OCI-LY7 (cell line): ENCODE results near the gene GDI1. TPM values are rescaled to one million over a fixed set of nuclear protein-coding genes. Genes with fewer than 3 reads are reported as not detected.

ENCODE experiments used
- BruUV-seq: library from RNA; stranded (reverse); fragments of 400-500 nt; replicated peaks from 2 replicates; lab custom pipeline; 2021; lab: Mats Ljungman, UMichigan
- CTCF ChIA-PET: fragments of 300-600 bp; sonication (Branson Sonifier 250); formaldehyde crosslinking; loops from one replicate; lab custom pipeline; 2022; ENCODE audit warnings: antibody characterized with exemption; ENCODE audit not compliant: unreplicated experiment; lab: Charles Lee
- POLR2A ChIA-PET: fragments of 300-600 bp; sonication (Branson Sonifier 250); formaldehyde crosslinking; loops from one replicate; lab custom pipeline; 2022; ENCODE audit warnings: antibody characterized with exemption; lab: Charles Lee
- DNase-seq: peaks from one replicate; pipeline ENCODE4 v3.0.0-alpha.2; 2015; ENCODE audit warnings: low spot score
- H2AFZ ChIP-seq: fragments of 200-600 bp; sonication (generic), shearing (Covaris generic); 2 replicates; pipeline ENCODE4 v1.6.1; 2014; ENCODE audit warnings: mild to moderate bottlenecking, antibody characterized with exemption, low read length, moderate library complexity
- H3K27ac ChIP-seq: fragments of 200-600 bp; sonication (generic); 2 replicates; pipeline ENCODE4 v1.5.1; 2014; ENCODE audit warnings: mixed run types, low read depth, mild to moderate bottlenecking, moderate library complexity, low read length, inconsistent platforms; ENCODE audit not compliant: poor library complexity, severe bottlenecking
- H3K36me3 ChIP-seq: fragments of 200-600 bp; sonication (generic); 2 replicates; pipeline ENCODE4 v1.6.1; 2014; ENCODE audit warnings: mild to moderate bottlenecking, antibody characterized with exemption, low read length, moderate library complexity, mixed read lengths; ENCODE audit not compliant: insufficient read depth
- H3K4me1 ChIP-seq: fragments of 200-600 bp; sonication (generic); 2 replicates; pipeline ENCODE4 v1.5.1; 2014; ENCODE audit warnings: mild to moderate bottlenecking, low read length; ENCODE audit not compliant: insufficient read depth, poor library complexity, severe bottlenecking
- H3K4me2 ChIP-seq: fragments of 200-600 bp; sonication (generic); 2 replicates; pipeline ENCODE4 v1.6.1; 2014; ENCODE audit warnings: mild to moderate bottlenecking, low read length
- H3K4me3 ChIP-seq: fragments of 200-600 bp; sonication (generic); 2 replicates; pipeline ENCODE4 v1.5.1; 2014; ENCODE audit warnings: mild to moderate bottlenecking, low read depth, low read length; ENCODE audit not compliant: poor library complexity, severe bottlenecking
- H3K79me2 ChIP-seq: fragments of 200-600 bp; sonication (generic); 2 replicates; pipeline ENCODE4 v1.6.1; 2016; ENCODE audit warnings: low read depth, mild to moderate bottlenecking, low read length, moderate library complexity, mixed read lengths; ENCODE audit not compliant: insufficient read depth
- H3K9me2 ChIP-seq: fragments of 200-600 bp; sonication (generic); 2 replicates; pipeline ENCODE4 v1.6.1; 2016; ENCODE audit warnings: mild to moderate bottlenecking, low read length, mixed read lengths; ENCODE audit not compliant: insufficient read depth
- H3K9me3 ChIP-seq: fragments of 200-600 bp; sonication (generic); 2 replicates; pipeline ENCODE4 v1.6.1; 2014; ENCODE audit warnings: mild to moderate bottlenecking, mixed run types, low read length, mixed read lengths
- H4K20me1 ChIP-seq: fragments of 200-600 bp; sonication (generic); 2 replicates; pipeline ENCODE4 v1.6.1; 2014; ENCODE audit warnings: mild to moderate bottlenecking, antibody characterized with exemption, low read length, moderate library complexity, mixed read lengths; ENCODE audit not compliant: insufficient read depth
- CTCF ChIP-seq: fragments of 200-600 bp; sonication (generic); conservative IDR thresholded peaks from 2 replicates; pipeline ENCODE4 v1.5.1; 2014; ENCODE audit warnings: mild to moderate bottlenecking, antibody characterized with exemption, low read length, moderate library complexity, mixed read lengths
- EZH2phosphoT487 ChIP-seq: fragments of 200-600 bp; sonication (generic); IDR thresholded peaks from 2 replicates; pipeline ENCODE4 v1.6.1; 2018; ENCODE audit warnings: low read depth, borderline replicate concordance, mild to moderate bottlenecking, mixed run types, antibody characterized with exemption, low read length, moderate library complexity, mixed read lengths
- intact Hi-C: fragments of 100-400 bp; cut with micrococcal nuclease; formaldehyde crosslinking; loops from one replicate; pipeline ENCODE4 v1.10.0; 2022; ENCODE audit not compliant: unreplicated experiment
- total RNA-seq, 2 experiments: library from RNA; depleted of rRNA in 1 of 2; stranded (reverse); fragments of >200 nt in 1 of 2; shearing (Covaris generic) in 1 of 2; gene quantifications; 2 replicates each; pipeline ENCODE4 v1.2.3, GENCODE V29; 2014 to 2022

The GDI1 gene
- total RNA-seq, 2 experiments from 2014 or later = 76.6 to 103 TPM

- intact Hi-C loops = no loop called here
- POLR2A ChIA-PET = no interaction called here
Observed at GRCh38 chrX:154417157-154417556, 19.8 kb upstream of the GDI1 start.

GRCh38 chrX:154419189-154419588 is 17.8 kb upstream of the GDI1 start:
- Histone ChIP-seq H2AFZ (no peak overlapping the region), H3K4me2 (no peak overlapping the region), H3K9me3 (no peaks in the 10 kb centered on the region), H3K4me1 (no peaks in the 10 kb centered on the region), H3K27ac (no peak overlapping the region), H3K9me2 (no peaks in the 10 kb centered on the region), H3K4me3 (no peak overlapping the region), H3K79me2 (no peaks in the 10 kb centered on the region), H3K36me3 (peaks cover 5% of the 10 kb centered on the region), H4K20me1 (no peaks in the 10 kb centered on the region)
- ChIA-PET CTCF (no interaction called here), POLR2A (no interaction called here)
- no peak for DNase-seq
- TF ChIP-seq CTCF (no peak), EZH2phosphoT487 (no peak)
- intact Hi-C loops = no loop called here
- BruUV-seq = no TSS peak

More at GRCh38 chrX:154417157-154417556, 19.8 kb upstream of the GDI1 start:
- H3K9me2 ChIP-seq = no peaks in the 10 kb centered on the region
- no peaks in the 10 kb centered on the region for H4K20me1 ChIP-seq
- DNase-seq = no peak
- H3K4me2 ChIP-seq = no peak overlapping the region
- peaks cover 10% of the 10 kb centered on the region for H3K4me1 ChIP-seq
- no peak overlapping the region for H3K4me3 ChIP-seq
- H3K79me2 ChIP-seq = no peaks in the 10 kb centered on the region
- TF ChIP-seq CTCF = no peak
- no peak for TF ChIP-seq EZH2phosphoT487
- CTCF ChIA-PET = no interaction called here
- H3K27ac ChIP-seq = no peak overlapping the region
- peaks cover 14% of the 10 kb centered on the region for H3K36me3 ChIP-seq
- H2AFZ ChIP-seq = no peak overlapping the region
- no peaks in the 10 kb centered on the region for H3K9me3 ChIP-seq
- no TSS peak for BruUV-seq

- no peak for DNase-seq
- H3K4me2 ChIP-seq = no peak overlapping the region
- TF ChIP-seq CTCF (no peak), EZH2phosphoT487 (no peak)
- no peaks in the 10 kb centered on the region for H4K20me1 ChIP-seq
- no peak overlapping the region for H3K27ac ChIP-seq
- H3K36me3 ChIP-seq = peaks cover 5% of the 10 kb centered on the region
- no peak overlapping the region for H3K4me3 ChIP-seq
- H3K9me3 ChIP-seq = no peaks in the 10 kb centered on the region
- no peak overlapping the region for H2AFZ ChIP-seq
- intact Hi-C loops = no loop called here
- ChIA-PET CTCF (no interaction called here), POLR2A (interaction anchor here (0.9 kb wide), 1 partner anchor 8 kb away, joined by 3 read pairs; no protein-coding TSS in a partner anchor)
- H3K79me2 ChIP-seq = no peaks in the 10 kb centered on the region
- no peaks in the 10 kb centered on the region for H3K9me2 ChIP-seq
- no peaks in the 10 kb centered on the region for H3K4me1 ChIP-seq
- BruUV-seq = no TSS peak
Observed at GRCh38 chrX:154419688-154420401, 17.1 kb upstream of the GDI1 start.
